GM19043 (cell line): ENCODE data around the gene SCG5.

Experiments
- ATAC-seq: cut with Tn5 transposase; IDR thresholded peaks from one replicate; pipeline ENCODE4 v1.9.1; 2021; ENCODE audit warnings: low read depth; ENCODE audit not compliant: unreplicated experiment

The SCG5 gene

DNA sequence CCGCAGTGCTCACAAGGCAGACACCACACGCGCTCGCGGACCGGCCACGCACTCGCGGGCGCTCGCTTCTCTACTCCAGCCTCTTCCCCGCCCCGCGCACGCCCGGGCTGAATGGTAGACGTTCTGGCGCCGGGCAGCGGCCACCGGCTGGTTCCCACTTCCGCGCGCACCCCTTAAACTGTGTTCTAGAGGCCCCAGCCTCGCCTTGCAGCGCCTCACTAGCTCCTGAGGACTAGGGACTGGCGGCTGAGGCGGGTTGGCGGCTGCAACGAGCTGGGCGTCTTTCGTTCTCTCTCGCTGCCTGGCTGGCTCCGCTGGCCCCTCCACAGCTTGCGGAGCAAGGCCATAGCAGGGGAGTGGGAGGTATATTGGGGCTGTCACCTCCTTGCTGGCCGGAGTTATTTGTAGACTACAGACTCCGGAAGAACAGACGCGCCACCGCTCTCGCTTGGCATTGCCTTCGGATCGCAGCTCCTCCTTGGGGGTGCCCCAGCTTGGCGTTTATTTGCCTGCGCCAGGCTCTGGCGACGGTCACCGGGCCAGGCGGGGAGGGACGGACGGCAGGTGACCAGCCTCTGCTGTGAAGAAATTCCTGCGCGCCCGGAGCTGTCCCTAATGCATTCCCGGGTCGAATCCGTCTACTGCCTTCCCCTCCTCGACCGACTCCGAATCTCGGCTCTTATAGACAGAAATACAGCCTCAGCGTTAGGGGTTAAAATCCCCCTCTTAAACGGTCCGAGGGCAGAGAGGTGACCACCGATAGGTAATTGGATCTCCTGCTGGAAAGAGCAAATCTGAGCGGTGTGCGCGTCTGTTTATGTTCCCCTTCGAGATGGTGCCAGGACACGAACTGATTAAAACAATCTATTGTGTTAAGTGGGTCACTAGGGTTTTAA, 77.6 kb downstream of the SCG5 start:
- ATAC-seq: no peak

DNA sequence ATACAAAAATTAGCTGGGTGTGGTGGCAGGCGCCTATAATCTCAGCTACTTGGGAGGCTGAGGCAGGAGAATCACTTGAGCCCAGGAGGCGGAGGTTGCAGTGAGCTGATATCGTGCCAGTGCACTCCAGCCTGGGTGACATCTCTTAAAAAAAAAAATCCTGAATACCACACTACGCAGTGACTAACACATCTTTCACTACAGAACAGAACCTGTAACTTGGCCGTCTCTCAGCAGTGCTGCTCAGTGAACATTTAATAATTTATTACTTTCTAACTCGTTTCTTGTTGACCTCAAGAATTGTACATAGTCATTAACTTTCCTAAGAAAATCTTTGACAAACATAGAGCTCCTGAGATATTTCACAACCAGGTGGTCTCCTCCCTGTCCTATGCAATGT, 80.1 kb downstream of the SCG5 start:
- ATAC-seq: no peak

DNA sequence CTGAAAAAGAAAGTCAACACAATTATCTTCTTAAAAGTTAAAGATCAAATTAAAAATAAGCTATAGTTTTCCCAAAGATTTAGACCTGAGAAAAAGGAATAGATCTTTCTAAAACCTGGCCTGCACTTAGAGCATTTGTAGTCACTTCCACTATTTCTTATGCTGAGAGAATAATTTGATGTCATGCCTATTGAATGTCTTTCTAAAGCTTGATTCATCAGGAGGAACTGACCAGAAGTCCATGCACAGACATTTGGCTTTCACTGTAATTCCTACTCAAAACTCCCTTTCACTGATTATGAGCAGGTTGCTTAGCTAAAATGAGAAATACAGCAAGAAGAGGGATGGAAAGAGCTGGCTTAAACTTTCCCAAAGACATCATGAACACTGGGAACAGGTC, 80.6 kb downstream of the SCG5 start:
- ATAC-seq: no peak

DNA sequence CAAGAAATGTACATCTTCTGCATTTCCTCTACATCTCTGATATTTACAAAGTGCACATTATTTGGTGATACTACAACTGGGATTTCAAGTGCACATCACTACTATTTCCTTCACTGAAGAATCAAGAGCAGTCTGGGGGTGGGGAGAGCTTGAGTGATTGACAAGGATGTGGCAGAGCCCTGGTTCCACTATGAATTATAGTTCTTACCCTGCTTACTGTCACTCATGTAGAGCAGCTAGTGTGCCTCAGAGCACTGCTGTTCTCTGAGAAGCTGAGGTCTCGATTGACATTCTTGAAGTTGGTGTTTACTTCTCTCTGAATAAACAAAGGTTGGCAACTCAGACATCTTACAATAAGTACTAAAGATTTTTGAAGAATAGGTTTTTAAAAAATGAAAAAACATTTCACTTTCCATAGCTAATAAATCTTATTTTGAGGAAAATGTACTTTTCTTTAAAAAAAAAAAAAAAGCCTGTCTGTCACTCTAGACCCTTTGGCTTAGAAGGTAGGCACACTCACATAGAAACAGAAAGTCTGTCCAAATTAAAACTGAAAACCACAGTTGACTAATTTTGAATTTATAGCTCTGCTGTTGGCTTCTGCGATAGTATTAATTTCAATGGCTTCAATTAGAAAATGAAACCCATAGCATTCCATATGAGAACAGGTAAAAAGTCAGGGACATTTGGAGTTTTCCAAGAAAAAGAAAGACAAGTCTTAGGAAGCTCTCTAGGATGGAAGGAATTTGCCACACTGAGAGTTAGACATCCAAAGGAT, 81.8 kb downstream of the SCG5 start:
- peak; percentile 91 for ATAC-seq

DNA sequence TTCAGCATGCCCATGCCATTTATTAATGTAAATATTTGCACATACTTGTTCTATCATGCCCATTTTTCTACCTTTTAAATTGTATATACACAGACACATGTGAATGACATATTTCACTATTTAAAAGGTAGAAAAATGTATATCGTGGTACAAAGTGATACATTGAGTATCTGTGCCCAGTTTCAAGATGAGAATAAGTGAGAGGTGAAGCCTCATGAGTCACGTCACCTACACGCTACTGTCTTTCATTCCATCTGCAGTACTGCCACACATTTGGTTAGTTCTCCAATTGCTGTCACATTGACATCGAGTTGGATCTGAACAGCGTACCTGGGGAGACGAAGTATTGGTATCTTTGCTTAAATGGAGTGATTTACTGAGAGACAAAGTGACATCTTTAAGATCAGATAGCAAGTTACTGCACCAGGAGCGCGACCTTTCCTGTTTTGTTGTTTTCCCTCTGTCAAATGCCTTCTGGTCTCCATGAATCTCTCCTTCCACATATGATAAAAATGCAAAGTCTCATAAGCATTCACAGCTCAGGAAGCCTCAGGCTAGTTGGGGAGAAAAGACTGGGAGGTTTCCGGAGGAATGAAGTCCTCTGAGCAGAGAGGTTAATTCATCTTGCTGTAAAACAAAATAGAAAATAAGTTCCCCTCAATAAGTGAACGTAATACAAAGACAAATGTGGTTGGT, 88.3 kb downstream of the SCG5 start:
- no peak for ATAC-seq

DNA sequence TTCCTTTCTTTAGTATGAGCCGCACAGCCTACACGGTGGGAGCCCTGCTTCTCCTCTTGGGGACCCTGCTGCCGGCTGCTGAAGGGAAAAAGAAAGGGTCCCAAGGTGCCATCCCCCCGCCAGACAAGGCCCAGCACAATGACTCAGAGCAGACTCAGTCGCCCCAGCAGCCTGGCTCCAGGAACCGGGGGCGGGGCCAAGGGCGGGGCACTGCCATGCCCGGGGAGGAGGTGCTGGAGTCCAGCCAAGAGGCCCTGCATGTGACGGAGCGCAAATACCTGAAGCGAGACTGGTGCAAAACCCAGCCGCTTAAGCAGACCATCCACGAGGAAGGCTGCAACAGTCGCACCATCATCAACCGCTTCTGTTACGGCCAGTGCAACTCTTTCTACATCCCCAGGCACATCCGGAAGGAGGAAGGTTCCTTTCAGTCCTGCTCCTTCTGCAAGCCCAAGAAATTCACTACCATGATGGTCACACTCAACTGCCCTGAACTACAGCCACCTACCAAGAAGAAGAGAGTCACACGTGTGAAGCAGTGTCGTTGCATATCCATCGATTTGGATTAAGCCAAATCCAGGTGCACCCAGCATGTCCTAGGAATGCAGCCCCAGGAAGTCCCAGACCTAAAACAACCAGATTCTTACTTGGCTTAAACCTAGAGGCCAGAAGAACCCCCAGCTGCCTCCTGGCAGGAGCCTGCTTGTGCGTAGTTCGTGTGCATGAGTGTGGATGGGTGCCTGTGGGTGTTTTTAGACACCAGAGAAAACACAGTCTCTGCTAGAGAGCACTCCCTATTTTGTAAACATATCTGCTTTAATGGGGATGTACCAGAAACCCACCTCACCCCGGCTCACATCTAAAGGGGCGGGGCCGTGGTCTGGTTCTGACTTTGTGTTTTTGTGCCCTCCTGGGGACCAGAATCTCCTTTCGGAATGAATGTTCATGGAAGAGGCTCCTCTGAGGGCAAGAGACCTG, 89.5 kb downstream of the SCG5 start:
- no peak for ATAC-seq

DNA sequence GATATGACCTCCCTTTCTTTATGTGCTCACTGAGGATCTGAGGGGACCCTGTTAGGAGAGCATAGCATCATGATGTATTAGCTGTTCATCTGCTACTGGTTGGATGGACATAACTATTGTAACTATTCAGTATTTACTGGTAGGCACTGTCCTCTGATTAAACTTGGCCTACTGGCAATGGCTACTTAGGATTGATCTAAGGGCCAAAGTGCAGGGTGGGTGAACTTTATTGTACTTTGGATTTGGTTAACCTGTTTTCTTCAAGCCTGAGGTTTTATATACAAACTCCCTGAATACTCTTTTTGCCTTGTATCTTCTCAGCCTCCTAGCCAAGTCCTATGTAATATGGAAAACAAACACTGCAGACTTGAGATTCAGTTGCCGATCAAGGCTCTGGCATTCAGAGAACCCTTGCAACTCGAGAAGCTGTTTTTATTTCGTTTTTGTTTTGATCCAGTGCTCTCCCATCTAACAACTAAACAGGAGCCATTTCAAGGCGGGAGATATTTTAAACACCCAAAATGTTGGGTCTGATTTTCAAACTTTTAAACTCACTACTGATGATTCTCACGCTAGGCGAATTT, 91.2 kb downstream of the SCG5 start:
- ATAC-seq: no peak

DNA sequence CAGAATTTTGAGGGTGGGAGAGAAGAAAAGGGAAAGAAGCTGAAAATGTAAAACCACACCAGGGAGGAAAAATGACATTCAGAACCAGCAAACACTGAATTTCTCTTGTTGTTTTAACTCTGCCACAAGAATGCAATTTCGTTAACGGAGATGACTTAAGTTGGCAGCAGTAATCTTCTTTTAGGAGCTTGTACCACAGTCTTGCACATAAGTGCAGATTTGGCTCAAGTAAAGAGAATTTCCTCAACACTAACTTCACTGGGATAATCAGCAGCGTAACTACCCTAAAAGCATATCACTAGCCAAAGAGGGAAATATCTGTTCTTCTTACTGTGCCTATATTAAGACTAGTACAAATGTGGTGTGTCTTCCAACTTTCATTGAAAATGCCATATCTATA, 91.8 kb downstream of the SCG5 start:
- no peak for ATAC-seq

DNA sequence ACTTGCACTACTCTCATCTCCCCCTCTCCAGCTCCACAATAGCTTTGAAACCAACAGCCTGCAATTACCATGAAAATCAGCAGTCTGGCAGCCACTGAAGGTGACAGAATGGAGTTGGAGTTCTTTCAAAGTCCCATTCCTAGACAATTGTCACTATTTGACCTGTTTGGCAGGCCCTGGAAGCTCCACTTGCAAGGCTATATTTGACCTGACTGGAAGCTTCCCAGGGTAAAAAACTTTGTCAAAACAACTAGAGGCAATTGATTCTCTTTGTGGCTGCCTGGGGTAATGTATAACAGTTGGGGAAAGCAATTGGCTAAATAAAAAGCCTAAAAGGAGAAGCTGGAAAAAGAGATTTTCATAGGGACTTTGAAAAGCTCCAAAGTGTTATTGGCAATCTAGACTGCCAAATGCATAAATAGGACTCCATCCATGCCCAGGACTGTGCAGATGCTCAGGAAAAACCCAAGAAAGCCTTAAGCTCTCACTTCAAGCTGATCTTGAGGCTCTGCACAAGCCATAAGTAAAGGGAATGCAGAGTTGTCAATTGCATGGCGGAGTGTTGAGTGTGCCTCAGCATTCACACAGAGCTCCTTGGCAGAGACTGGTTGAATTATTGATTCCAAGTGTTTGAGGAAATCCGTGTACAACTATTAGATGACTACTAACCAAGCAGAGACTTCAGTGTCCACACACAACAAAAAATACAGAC, 94.6 kb downstream of the SCG5 start:
- ATAC-seq: no peak

DNA sequence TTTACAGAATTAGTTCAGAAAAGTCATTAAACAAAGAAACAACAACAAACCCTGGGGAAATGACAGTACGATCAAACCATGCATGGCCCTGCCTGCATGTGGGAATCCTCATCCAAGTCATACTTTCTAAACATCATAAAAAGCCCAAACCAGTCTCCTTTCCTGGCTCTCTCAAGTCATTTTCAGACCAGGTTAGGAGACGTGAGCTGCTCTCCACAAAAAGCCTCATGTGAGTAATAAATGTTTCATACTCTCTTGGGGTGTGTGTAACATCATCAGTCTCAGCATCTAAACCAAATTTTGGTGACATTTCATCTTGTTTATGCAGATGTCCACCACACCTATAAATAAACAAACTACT, 95.2 kb downstream of the SCG5 start:
- ATAC-seq: no peak

DNA sequence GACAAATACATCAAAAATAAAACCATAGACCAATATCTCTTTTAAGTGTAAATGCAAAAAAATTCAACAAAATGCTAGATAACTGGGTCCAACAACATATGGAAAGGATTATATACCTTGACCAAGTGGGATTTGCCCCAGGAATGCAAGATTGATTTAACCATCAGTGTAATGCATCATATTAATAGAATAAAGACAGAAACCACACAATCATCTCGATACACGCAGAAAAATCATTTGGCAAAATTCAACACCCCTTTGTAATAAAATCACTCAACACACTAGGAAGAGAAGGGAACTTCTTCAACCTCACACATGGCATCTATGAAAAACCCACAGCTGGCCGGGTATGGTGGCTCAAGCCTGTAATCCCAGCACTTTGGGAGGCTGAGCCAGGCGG, 95.8 kb downstream of the SCG5 start:
- no peak for ATAC-seq

DNA sequence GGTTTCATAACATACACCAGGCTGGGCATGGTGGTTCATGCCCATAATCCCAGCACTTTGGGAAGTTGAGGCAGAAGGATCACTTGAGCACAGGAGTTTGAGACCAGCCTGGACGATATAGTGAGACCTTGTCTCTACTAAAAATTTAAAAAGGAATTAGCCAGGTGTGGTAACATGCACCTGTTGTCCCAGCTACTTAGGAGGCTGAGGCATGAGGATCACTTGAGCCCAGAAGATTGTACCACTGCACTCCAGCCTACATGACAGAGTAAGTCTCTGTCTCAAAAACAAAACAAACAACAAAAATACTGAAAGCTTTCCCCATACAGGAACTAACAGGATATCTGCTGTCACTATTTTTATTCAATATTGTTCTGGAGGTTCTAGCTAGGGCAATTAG, 97.2 kb downstream of the SCG5 start:
- ATAC-seq: no peak

DNA sequence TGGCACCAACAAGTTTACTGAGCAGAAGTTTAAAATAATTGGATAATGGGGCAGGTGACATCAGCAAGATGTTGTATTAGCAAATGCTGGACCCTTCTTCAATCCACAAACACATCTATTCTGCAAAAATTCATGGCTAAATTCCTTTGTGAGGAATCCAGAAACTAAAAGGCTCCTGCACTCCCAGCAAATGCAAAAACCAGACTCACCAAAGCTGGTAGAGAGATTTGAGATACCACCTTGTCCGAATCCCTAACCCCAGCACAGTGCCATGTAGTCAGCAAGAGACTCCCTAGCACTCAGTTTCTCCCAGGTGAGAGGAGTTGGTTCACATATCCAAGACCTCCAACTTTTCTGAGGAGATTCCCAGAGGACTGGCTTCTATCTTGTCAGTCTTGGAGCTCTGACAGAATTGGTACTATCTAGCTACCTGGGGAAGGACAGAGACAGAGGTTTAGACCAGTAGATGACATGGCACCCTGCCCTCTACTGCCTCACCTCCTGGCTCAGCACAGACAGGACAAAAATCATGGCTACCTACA, 98.1 kb downstream of the SCG5 start:
- no peak for ATAC-seq

DNA sequence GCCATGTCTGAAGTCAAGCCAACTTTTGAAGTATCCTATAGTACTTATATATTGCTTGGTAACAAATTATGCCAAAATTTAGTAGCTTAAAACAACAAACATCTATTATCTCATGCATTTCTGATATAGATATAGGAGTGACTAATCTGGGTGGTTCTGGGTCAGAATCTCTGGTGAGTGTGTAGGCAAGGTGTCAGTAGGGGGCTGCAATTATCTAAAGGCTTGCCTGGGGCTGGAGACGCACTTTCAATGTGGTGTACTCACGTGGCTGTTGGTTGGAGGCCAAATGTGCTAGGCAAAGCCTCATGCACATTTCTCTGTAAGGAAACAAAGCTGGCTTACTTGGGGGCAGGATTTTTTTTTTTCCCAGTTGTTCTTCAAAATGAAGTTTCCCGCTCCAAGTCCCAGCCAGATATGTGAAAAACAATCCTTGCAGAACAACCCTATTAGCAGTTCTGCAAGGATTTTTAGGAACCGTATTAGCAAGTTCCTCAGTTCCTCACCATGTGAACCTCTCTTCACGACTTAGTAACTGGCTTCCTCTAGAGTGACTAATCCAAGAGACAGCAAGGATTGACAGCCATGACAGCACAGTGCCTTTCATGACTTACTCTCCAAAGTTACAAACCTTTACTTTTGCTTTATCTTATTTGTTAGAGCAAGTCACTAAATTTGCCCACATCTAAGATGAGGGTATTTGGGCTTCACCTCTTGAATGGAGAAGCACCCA, 102.1 kb downstream of the SCG5 start:
- ATAC-seq: no peak

DNA sequence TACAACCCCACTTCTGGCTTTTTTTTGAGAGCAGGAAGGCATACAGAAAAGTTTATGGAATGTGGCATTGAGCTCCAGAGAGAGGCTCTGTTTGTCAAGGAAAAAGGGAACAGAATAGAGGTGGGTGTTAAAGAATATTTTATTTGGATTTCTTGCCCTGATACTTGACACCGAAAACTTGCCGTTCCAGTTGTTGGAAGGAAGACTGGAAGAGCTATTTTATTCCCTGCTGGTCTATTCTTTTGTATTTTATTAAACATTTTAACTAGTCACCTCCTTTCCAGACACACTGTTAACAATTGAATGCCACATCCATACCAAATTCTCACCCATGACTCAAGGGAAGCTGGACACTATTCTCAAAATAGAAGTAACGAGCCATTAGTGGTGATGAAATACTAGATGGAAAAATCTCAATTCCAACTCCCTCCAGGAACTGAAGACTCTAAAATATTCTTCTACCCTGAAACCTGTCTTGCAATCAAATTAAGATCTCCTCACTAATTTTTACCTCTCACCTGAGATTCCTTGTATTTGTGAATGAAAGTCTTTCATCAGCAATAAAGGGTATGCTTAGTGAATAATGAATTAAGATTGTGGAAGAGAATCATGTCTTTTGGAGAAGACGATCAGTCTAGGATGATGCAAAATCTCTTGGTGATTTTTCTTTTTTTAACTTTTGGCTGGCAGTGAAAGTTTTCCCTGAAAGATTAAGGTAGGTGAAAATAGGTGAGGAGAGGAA, 104.8 kb downstream of the SCG5 start:
- ATAC-seq: no peak
